ENCODE results near the gene RFTN1. TPM values are rescaled to one million over a fixed set of nuclear protein-coding genes. Genes with fewer than 3 reads are reported as not detected.

The RFTN1 gene
- total and polyA plus RNA-seq, 2 donors (not counting 3 experiments of a cell fraction or from before 2014, with no cell fraction given): 40.3 to 43.3 TPM

DNA sequence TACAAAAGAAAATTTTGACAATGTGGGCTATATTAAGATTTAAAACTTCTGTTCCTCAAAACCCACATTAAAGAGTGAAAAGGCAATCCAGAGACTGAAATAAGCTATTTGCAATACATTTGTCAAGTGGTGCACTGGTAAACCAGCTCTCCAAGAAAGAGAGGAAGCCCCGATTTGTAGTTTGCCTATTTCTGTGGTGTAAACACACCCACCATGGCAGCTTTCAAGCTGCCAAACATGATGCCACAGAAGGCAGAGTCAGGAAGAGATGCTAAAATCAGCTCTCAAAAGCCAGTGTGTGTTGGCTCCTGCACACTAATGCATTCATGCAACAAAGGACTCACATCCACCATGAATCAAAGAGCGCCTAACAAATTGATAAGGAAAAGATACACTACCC is 17.5 kb downstream of the RFTN1 start:
- CTCF ChIA-PET: interaction anchor here (0.9 to 3.2 kb wide), 8 partner anchors 9 to 206 kb away, joined by 3 to 14 read pairs (median 4); no protein-coding TSS in a partner anchor
- H3K36me3 ChIP-seq (ENCODE audit: control insufficient read depth in 2 of 2, extremely low read depth in 1 of 2, insufficient read depth in 2 of 2, low read length in 2 of 2): peaks cover 0 to 2% of the 10 kb centered on the region in 2 experiments
- POLR2A ChIA-PET: no interaction called here
- H3K27ac ChIP-seq (ENCODE audit: insufficient read depth, low read depth, low read length): no peak overlapping the region
- DNase-seq (ENCODE audit: low read depth, low spot score): no peak
- no peak overlapping the region for H3K4me3 ChIP-seq (replicated peaks in 1 of 3; ENCODE audit: insufficient read depth in 1 of 3, low read depth in 1 of 3, low read length in 3 of 3)
- dilution Hi-C loops (cut with MboI; ENCODE audit: extremely low pct_ligation_motif_present, low sequenced_read_pairs): no loop called here
- peaks cover 28% of the 10 kb centered on the region for H3K4me1 ChIP-seq (ENCODE audit: control insufficient read depth, extremely low read depth, insufficient read depth, low read length)
- H3K79me2 ChIP-seq (ENCODE audit: control insufficient read depth, insufficient read depth, low read length): peaks cover 3% of the 10 kb centered on the region
- no peak overlapping the region for H3K4me2 ChIP-seq (ENCODE audit: insufficient read depth, low read length)
- TF ChIP-seq POLR2A (IDR thresholded peaks at IDR 0.05; ENCODE audit: low read depth, low read length) (no peak), EZH2 (IDR thresholded peaks at IDR 0.05; ENCODE audit: borderline replicate concordance, low read depth, low read length, severe bottlenecking) (no peak), JUN (IDR thresholded peaks at IDR 0.05; ENCODE audit: borderline replicate concordance, insufficient read depth, insufficient read length, low read depth) (no peak), POLR2AphosphoS5 (IDR thresholded peaks at IDR 0.05; ENCODE audit: insufficient read depth, low read depth, low read length) (no peak), FOS (IDR thresholded peaks at IDR 0.05; ENCODE audit: borderline replicate concordance, insufficient read depth, low read length) (no peak), MYC (IDR thresholded peaks at IDR 0.05; ENCODE audit: low read depth, low read length) (no peak), GATA2 (IDR thresholded peaks at IDR 0.05; ENCODE audit: insufficient read depth, insufficient read length, low read depth, low read length) (no peak)
- TF ChIP-seq, protein P1, sequence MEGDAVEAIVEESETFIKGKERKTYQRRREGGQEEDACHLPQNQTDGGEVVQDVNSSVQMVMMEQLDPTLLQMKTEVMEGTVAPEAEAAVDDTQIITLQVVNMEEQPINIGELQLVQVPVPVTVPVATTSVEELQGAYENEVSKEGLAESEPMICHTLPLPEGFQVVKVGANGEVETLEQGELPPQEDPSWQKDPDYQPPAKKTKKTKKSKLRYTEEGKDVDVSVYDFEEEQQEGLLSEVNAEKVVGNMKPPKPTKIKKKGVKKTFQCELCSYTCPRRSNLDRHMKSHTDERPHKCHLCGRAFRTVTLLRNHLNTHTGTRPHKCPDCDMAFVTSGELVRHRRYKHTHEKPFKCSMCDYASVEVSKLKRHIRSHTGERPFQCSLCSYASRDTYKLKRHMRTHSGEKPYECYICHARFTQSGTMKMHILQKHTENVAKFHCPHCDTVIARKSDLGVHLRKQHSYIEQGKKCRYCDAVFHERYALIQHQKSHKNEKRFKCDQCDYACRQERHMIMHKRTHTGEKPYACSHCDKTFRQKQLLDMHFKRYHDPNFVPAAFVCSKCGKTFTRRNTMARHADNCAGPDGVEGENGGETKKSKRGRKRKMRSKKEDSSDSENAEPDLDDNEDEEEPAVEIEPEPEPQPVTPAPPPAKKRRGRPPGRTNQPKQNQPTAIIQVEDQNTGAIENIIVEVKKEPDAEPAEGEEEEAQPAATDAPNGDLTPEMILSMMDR (IDR thresholded peaks at IDR 0.05; ENCODE audit: extremely low read depth in 1 of 2, insufficient read depth in 1 of 2, low read depth in 1 of 2, low read length in 2 of 2): no peak
- TF ChIP-seq, protein P2, sequence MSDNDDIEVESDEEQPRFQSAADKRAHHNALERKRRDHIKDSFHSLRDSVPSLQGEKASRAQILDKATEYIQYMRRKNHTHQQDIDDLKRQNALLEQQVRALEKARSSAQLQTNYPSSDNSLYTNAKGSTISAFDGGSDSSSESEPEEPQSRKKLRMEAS (IDR thresholded peaks at IDR 0.05; ENCODE audit: insufficient read depth, insufficient read length): no peak
- intact Hi-C loops (cut with micrococcal nuclease): loop anchor here (5.0 kb wide), 1 partner anchor 434 kb away; no protein-coding TSS in a partner anchor
- no peak for FAIRE-seq
- H4K20me1 ChIP-seq (replicated peaks; ENCODE audit: control insufficient read depth, extremely low read depth, insufficient read depth, low read length): no peaks in the 10 kb centered on the region
- BruUV-seq (replicated peaks): no TSS peak
- no peaks in the 10 kb centered on the region for H3K9me3 ChIP-seq (replicated peaks; ENCODE audit: control insufficient read depth, insufficient read depth, low read length)
- H3K9me1 ChIP-seq (replicated peaks; ENCODE audit: control insufficient read depth, extremely low read depth, insufficient read depth, low read length): no peaks in the 10 kb centered on the region
- no peaks in the 10 kb centered on the region for H3K27me3 ChIP-seq (ENCODE audit: control insufficient read depth in 2 of 2, insufficient read depth in 2 of 2, low read length in 2 of 2)
- no peak overlapping the region for H2AFZ ChIP-seq (ENCODE audit: low read depth, low read length)
- H3K9ac ChIP-seq (replicated peaks; ENCODE audit: extremely low read depth, insufficient read depth, low read length): no peak overlapping the region
